ENCODE data around the gene MANSC4.

MANSC4 gene

GRCh38 chr12:27800819-27801218, 20.8 kb upstream of the MANSC4 start:
- DNase-seq (ENCODE audit: low read depth), result no peak

GRCh38 chr12:27797301-27798025, 17.4 kb upstream of the MANSC4 start:
- no peak for DNase-seq (ENCODE audit: low read depth)

GRCh38 chr12:27796128-27796527, 16.1 kb upstream of the MANSC4 start:
- no peak for DNase-seq (ENCODE audit: low read depth)

GRCh38 chr12:27794818-27795584, 15.0 kb upstream of the MANSC4 start:
- no peak for DNase-seq (ENCODE audit: low read depth)

GRCh38 chr12:27790179-27790578, 10.1 kb upstream of the MANSC4 start:
- DNase-seq (ENCODE audit: low read depth), result no peak

- no peak for DNase-seq (ENCODE audit: low read depth)
Observed at GRCh38 chr12:27787559-27787958, 7.5 kb upstream of the MANSC4 start.

- peak; percentile 70 for DNase-seq (ENCODE audit: low read depth)
Observed at GRCh38 chr12:27785882-27786570, 6.0 kb upstream of the MANSC4 start.

- no peak for DNase-seq (ENCODE audit: low read depth)
Observed at GRCh38 chr12:27782481-27782880, 2.4 kb upstream of the MANSC4 start.

- DNase-seq (ENCODE audit: low read depth), result no peak
Observed at GRCh38 chr12:27781680-27782079, 1.6 kb upstream of the MANSC4 start.

GRCh38 chr12:27780612-27781408, 774 bp upstream of the MANSC4 start:
- no peak for DNase-seq (ENCODE audit: low read depth)

GRCh38 chr12:27779416-27779919, 568 bp downstream of the MANSC4 start:
- DNase-seq (ENCODE audit: low read depth), result no peak

GRCh38 chr12:27778206-27778605, 1.8 kb downstream of the MANSC4 start:
- no peak for DNase-seq (ENCODE audit: low read depth)

GRCh38 chr12:27777141-27777540, 2.9 kb downstream of the MANSC4 start:
- no peak for DNase-seq (ENCODE audit: low read depth)

- DNase-seq (ENCODE audit: low read depth), result no peak
Observed at GRCh38 chr12:27772328-27773049, 7.5 kb downstream of the MANSC4 start.

GRCh38 chr12:27771481-27772327, 8.3 kb downstream of the MANSC4 start:
- DNase-seq (ENCODE audit: low read depth), result no peak

- no peak for DNase-seq (ENCODE audit: low read depth)
Observed at GRCh38 chr12:27769142-27769673, 10.8 kb downstream of the MANSC4 start.

GRCh38 chr12:27766587-27766986, 13.4 kb downstream of the MANSC4 start:
- no peak for DNase-seq (ENCODE audit: low read depth)

GRCh38 chr12:27762757-27763156, 17.3 kb downstream of the MANSC4 start:
- DNase-seq (ENCODE audit: low read depth), result no peak

- no peak for DNase-seq (ENCODE audit: low read depth)
Observed at GRCh38 chr12:27756670-27757195, 23.3 kb downstream of the MANSC4 start.

- no peak for DNase-seq (ENCODE audit: low read depth)
Observed at GRCh38 chr12:27754795-27755194, 25.2 kb downstream of the MANSC4 start.

Measured in HS-5 (cell line).